K562 (cell line): Measurements from ENCODE around the gene CHRNE. TPM values are rescaled to one million over a fixed set of nuclear protein-coding genes. Genes with fewer than 3 reads are reported as not detected.

ENCODE experiments used
- ATF4 ChIP-seq: fragments of 450-650 bp; formaldehyde crosslinking; IDR thresholded peaks from 2 replicates; pipeline ENCODE4 v1.4.0; 2022; ENCODE audit warnings: mild to moderate bottlenecking, moderate library complexity
- DDX20 ChIP-seq: fragments of 450-650 bp; IDR thresholded peaks from 2 replicates; pipeline ENCODE4 v1.6.1; 2016; ENCODE audit warnings: missing genetic modification characterization, low read depth, mild to moderate bottlenecking, missing compliant biosample characterization, moderate library complexity
- E4F1 ChIP-seq: fragments of 250-450 bp; sonication (Bioruptor Pico); IDR thresholded peaks from 2 replicates; pipeline ENCODE4 v1.5.0; 2021; ENCODE audit warnings: mild to moderate bottlenecking, borderline replicate concordance
- ELF4 ChIP-seq: fragments of 450-650 bp; formaldehyde crosslinking; IDR thresholded peaks from 2 replicates; pipeline ENCODE4 v1.4.0; 2022; ENCODE audit warnings: missing genetic modification characterization
- EP400 ChIP-seq: fragments of 450-650 bp; IDR thresholded peaks from 2 replicates; pipeline ENCODE4 v1.6.1; 2017; ENCODE audit warnings: antibody characterized with exemption, mild to moderate bottlenecking, moderate library complexity
- FOXK2 ChIP-seq, 2 experiments: fragments of 450-650 bp; IDR thresholded peaks in 1 of 2; conservative IDR thresholded peaks in 1 of 2; 2 replicates each; pipeline ENCODE4 v1.6.1; 2016; ENCODE audit warnings: low read depth in 2 of 2, mild to moderate bottlenecking in 1 of 2
- MTA1 ChIP-seq: fragments of 450-650 bp; IDR thresholded peaks from 2 replicates; pipeline ENCODE4 v1.6.1; 2017; ENCODE audit warnings: borderline replicate concordance
- MXI1 ChIP-seq: IDR thresholded peaks from 2 replicates; pipeline ENCODE4 v1.6.1; 2011; ENCODE audit warnings: low read depth, mild to moderate bottlenecking, improper control_type of control experiment, low read length
- PHB ChIP-seq: fragments of 250-450 bp; sonication (Bioruptor Pico); IDR thresholded peaks from 2 replicates; pipeline ENCODE4 v1.5.0; 2021
- POLR2B ChIP-seq: fragments of 450-650 bp; IDR thresholded peaks from 2 replicates; pipeline ENCODE4 v1.6.1; 2018; ENCODE audit warnings: low read depth; ENCODE audit not compliant: partially characterized antibody
- SFPQ ChIP-seq: fragments of 200-400 bp; formaldehyde crosslinking; IDR thresholded peaks from 2 replicates; pipeline ENCODE4 v1.6.1; 2017; ENCODE audit warnings: mild to moderate bottlenecking, low read depth, low read length, moderate library complexity
- TAF1 ChIP-seq: IDR thresholded peaks from 2 replicates; pipeline ENCODE4 v1.6.1; 2011; ENCODE audit warnings: mild to moderate bottlenecking, low read length, moderate library complexity; ENCODE audit not compliant: insufficient read depth, control insufficient read depth, severe bottlenecking; ENCODE audit errors: extremely low read depth
- ZNF197 ChIP-seq: fragments of 200-800 bp; sonication (Bioruptor generic); IDR thresholded peaks from 2 replicates; pipeline ENCODE4 v1.6.1; 2016; ENCODE audit warnings: low read depth, missing genetic modification characterization, missing compliant biosample characterization
- ZNF668 ChIP-seq: fragments of 250-450 bp; sonication (Bioruptor Pico); IDR thresholded peaks from 2 replicates; pipeline ENCODE4 v1.8.0; 2022; ENCODE audit warnings: mild to moderate bottlenecking, inconsistent platforms
- polyA plus RNA-seq, 8 experiments: library from polyadenylated mRNA; depleted of rRNA in 4 of 8; stranded (reverse) in 5 of 8; unstranded in 3 of 8; fragments of >200 nt; fragmentation: Nextera tagmentation in 2 of 8; fragmentation: Illumina TruSeq in 1 of 8; extraction: Ambion mirVana in 2 of 8; extraction: Trizol in 1 of 8; gene quantifications; 2 replicates each; pipeline versions ENCODE4 v1.2.1 to v1.2.3, GENCODE V29; 2011 to 2014; ENCODE audit warnings: inconsistent platforms in 1 of 8, missing spikeins in 1 of 8
- total RNA-seq, 7 experiments: library from RNA; depleted of rRNA in 6 of 7; stranded (reverse); fragments of >200 nt in 6 of 7; fragmentation: Illumina TruSeq in 2 of 7; extraction: Trizol in 2 of 7; gene quantifications; 2 replicates each; pipeline versions ENCODE4 v1.2.1 to v1.2.3, GENCODE V29; 2011 to 2021; ENCODE audit warnings: low replicate concordance in 1 of 7
- TF ChIP-seq, protein P1 (sequence below): sonication (generic); formaldehyde crosslinking; IDR thresholded peaks from 2 replicates; pipeline ENCODE4 v1.8.0; 2022; ENCODE audit warnings: mild to moderate bottlenecking, missing genetic modification reagents

The CHRNE gene
- total and polyA plus RNA-seq, 9 of the 15 experiments (the other 6 are each of a cell fraction or from before 2014, with no cell fraction given): not detected

DNA sequence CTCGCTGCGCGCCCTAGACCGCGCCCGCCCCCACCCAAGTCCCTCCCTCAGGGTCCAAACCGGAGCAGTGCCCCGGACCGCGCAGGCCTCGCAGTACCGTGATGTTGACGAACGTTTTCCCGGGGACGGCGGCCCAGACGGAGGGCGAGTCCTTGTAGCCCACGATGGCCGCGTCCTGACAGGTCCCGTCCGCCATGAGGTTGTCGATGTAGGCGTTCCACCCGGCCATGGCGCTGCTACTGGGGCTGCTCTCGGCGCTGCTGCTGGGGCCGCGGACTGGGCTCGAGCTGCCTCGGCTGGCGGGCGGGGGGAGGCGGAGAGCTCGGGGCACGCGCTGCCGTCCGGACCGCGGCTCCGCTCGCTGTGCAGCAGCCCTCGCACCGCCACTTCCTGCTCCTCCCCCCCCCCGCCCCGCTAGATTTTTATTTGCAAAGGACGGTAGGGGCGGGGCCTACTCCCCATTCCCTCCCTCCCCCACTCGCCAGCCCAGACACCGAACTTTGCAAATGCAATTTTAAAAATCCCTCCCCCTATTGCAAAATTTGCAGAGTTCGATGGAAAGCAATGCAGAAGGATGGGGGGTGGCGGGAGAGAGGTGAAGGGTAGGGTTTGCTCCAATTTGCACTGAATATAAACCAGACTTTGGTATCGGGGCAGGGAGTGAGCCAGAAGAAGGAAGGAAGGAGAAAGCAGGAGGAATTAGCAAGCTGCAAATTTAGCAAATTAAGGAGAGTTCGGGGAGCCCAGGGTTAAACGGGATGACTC, 45.5 kb upstream of the CHRNE start, which contains the start of gene PFN1 (continued):
- TF ChIP-seq MTA1: peak; percentile 55; the same call in 1 of the 2 replicates
- peak; percentile 67 for TF ChIP-seq POLR2B
- no peak for TF ChIP-seq DDX20 (tag)
- no peak for TF ChIP-seq E4F1 (CRISPR knock-in tag)
- no peak for TF ChIP-seq ZNF197 (CRISPR knock-in tag)
- TF ChIP-seq, protein P1, sequence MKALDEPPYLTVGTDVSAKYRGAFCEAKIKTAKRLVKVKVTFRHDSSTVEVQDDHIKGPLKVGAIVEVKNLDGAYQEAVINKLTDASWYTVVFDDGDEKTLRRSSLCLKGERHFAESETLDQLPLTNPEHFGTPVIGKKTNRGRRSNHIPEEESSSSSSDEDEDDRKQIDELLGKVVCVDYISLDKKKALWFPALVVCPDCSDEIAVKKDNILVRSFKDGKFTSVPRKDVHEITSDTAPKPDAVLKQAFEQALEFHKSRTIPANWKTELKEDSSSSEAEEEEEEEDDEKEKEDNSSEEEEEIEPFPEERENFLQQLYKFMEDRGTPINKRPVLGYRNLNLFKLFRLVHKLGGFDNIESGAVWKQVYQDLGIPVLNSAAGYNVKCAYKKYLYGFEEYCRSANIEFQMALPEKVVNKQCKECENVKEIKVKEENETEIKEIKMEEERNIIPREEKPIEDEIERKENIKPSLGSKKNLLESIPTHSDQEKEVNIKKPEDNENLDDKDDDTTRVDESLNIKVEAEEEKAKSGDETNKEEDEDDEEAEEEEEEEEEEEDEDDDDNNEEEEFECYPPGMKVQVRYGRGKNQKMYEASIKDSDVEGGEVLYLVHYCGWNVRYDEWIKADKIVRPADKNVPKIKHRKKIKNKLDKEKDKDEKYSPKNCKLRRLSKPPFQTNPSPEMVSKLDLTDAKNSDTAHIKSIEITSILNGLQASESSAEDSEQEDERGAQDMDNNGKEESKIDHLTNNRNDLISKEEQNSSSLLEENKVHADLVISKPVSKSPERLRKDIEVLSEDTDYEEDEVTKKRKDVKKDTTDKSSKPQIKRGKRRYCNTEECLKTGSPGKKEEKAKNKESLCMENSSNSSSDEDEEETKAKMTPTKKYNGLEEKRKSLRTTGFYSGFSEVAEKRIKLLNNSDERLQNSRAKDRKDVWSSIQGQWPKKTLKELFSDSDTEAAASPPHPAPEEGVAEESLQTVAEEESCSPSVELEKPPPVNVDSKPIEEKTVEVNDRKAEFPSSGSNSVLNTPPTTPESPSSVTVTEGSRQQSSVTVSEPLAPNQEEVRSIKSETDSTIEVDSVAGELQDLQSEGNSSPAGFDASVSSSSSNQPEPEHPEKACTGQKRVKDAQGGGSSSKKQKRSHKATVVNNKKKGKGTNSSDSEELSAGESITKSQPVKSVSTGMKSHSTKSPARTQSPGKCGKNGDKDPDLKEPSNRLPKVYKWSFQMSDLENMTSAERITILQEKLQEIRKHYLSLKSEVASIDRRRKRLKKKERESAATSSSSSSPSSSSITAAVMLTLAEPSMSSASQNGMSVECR (CRISPR knock-in tag): peak; percentile 85
- TF ChIP-seq MXI1: no peak
- TF ChIP-seq SFPQ: no peak
- TF ChIP-seq FOXK2 (conservative IDR thresholded peaks at IDR 0.05 in 1 of 2, IDR thresholded peaks at IDR 0.05 in 1 of 2; ENCODE audit: low read depth in 2 of 2): no peak
- TF ChIP-seq ATF4: no peak
- no peak for TF ChIP-seq PHB (CRISPR knock-in tag)
- TF ChIP-seq TAF1: peak; percentile 84
- no peak for TF ChIP-seq ZNF668
- TF ChIP-seq ELF4: peak; percentile 46; the same call in 1 of the 2 replicates
- TF ChIP-seq EP400: peak; percentile 48; the same call in 1 of the 2 replicates
